Activated naive CD4-positive, alpha-beta T cell treated with anti-CD3 and anti-CD28 coated beads for 36 hours (primary cell): ENCODE results near the gene MEF2C. TPM values are rescaled to one million over a fixed set of nuclear protein-coding genes. Genes with fewer than 3 reads are reported as not detected.
A peak's percentile ranks its signal among the peaks of the same experiment; 100 is the strongest.

Experiments
- CTCF ChIA-PET: fragments of 350-600 bp; sonication (Branson Sonifier 250); formaldehyde crosslinking; loops from one replicate; lab custom pipeline; 2021; ENCODE audit warnings: antibody characterized with exemption; lab: Charles Lee
- DNase-seq: peaks from one replicate; pipeline ENCODE4 v3.0.0-alpha.2; 2020
- H3K27ac Mint-ChIP-seq: one replicate; pipeline ENCODE4 v1.8.0; 2021; ENCODE audit warnings: mild to moderate bottlenecking, mixed read lengths
- H3K27me3 Mint-ChIP-seq: one replicate; pipeline ENCODE4 v1.8.0; 2021; ENCODE audit warnings: low read depth, mixed read lengths
- H3K36me3 Mint-ChIP-seq: one replicate; pipeline ENCODE4 v1.8.0; 2021; ENCODE audit warnings: low read depth, mixed read lengths
- H3K4me1 Mint-ChIP-seq: one replicate; pipeline ENCODE4 v1.8.0; 2021; ENCODE audit warnings: low read depth, mixed read lengths
- H3K4me3 Mint-ChIP-seq: one replicate; pipeline ENCODE4 v1.8.0; 2021; ENCODE audit warnings: mild to moderate bottlenecking, moderate library complexity, mixed read lengths
- H3K9me3 Mint-ChIP-seq: one replicate; pipeline ENCODE4 v1.8.0; 2021; ENCODE audit warnings: mixed read lengths
- intact Hi-C: fragments of 100-400 bp; cut with micrococcal nuclease; formaldehyde crosslinking; loops from one replicate; pipeline ENCODE4 v1.15.1; 2023
- total RNA-seq, 2 experiments: library from RNA; stranded (reverse); gene quantifications; one replicate each; pipeline ENCODE4 v1.2.3, GENCODE V29; 2021

Gene MEF2C
- total RNA-seq, 2 experiments from 2014 or later = not detected

- DNase-seq = no peak
- intact Hi-C loops = loop anchor here (5.0 to 10.0 kb wide), 3 partner anchors 102 to 1573 kb away; partner anchors contain the start of genes CCNH and CETN3
- H3K9me3 Mint-ChIP-seq = no peaks in the 10 kb centered on the region
- H3K27ac Mint-ChIP-seq = no peak overlapping the region
- H3K27me3 Mint-ChIP-seq = peaks cover 18% of the 10 kb centered on the region
- peaks cover 20% of the 10 kb centered on the region for H3K4me1 Mint-ChIP-seq
- no peak overlapping the region for H3K4me3 Mint-ChIP-seq
- no peaks in the 10 kb centered on the region for H3K36me3 Mint-ChIP-seq
- CTCF ChIA-PET = interaction anchor here (1.9 kb wide), 1 partner anchor 106 kb away, joined by 8 read pairs; no protein-coding TSS in a partner anchor
Observed at GRCh38 chr5:88834131-88834462, 48.9 kb downstream of the MEF2C start.

- Mint-ChIP-seq H3K27ac (no peak overlapping the region), H3K36me3 (no peaks in the 10 kb centered on the region), H3K4me3 (no peak overlapping the region), H3K4me1 (peaks cover 23% of the 10 kb centered on the region), H3K27me3 (peaks cover 16% of the 10 kb centered on the region), H3K9me3 (no peaks in the 10 kb centered on the region)
- intact Hi-C loops = loop anchor here (1.0 to 10.0 kb wide), 4 partner anchors 12 to 1574 kb away; partner anchors contain the start of genes CCNH and CETN3
- DNase-seq = peak; percentile 78
- CTCF ChIA-PET = interaction anchor here (1.9 kb wide), 1 partner anchor 106 kb away, joined by 8 read pairs; no protein-coding TSS in a partner anchor
Observed at GRCh38 chr5:88833371-88834130, 49.4 kb downstream of the MEF2C start.

- intact Hi-C loops = loop anchor here (5.0 to 10.0 kb wide), 3 partner anchors 100 to 1575 kb away; partner anchors contain the start of genes CCNH and CETN3
- Mint-ChIP-seq H3K27ac (no peak overlapping the region), H3K4me3 (no peak overlapping the region), H3K36me3 (no peaks in the 10 kb centered on the region), H3K27me3 (peaks cover 14% of the 10 kb centered on the region), H3K9me3 (no peaks in the 10 kb centered on the region), H3K4me1 (peaks cover 40% of the 10 kb centered on the region)
- DNase-seq = no peak
- CTCF ChIA-PET = no interaction called here
Observed at GRCh38 chr5:88831816-88832215, 51.2 kb downstream of the MEF2C start.

GRCh38 chr5:88830567-88830966 is 52.4 kb downstream of the MEF2C start:
- Mint-ChIP-seq H3K4me1 (peaks cover 50% of the 10 kb centered on the region), H3K4me3 (no peak overlapping the region), H3K27ac (no peak overlapping the region), H3K36me3 (no peaks in the 10 kb centered on the region), H3K9me3 (no peaks in the 10 kb centered on the region), H3K27me3 (peaks cover 13% of the 10 kb centered on the region)
- no peak for DNase-seq
- intact Hi-C loops = loop anchor here (5.0 to 10.0 kb wide), 3 partner anchors 98 to 1577 kb away; partner anchors contain the start of genes CCNH and CETN3
- CTCF ChIA-PET = interaction anchor here (0.6 kb wide), 1 partner anchor 99 kb away, joined by 3 read pairs; no protein-coding TSS in a partner anchor

GRCh38 chr5:88829775-88830174 is 53.2 kb downstream of the MEF2C start:
- CTCF ChIA-PET = no interaction called here
- H3K9me3 Mint-ChIP-seq = no peaks in the 10 kb centered on the region
- no peaks in the 10 kb centered on the region for H3K36me3 Mint-ChIP-seq
- H3K4me3 Mint-ChIP-seq = no peak overlapping the region
- DNase-seq = no peak
- intact Hi-C loops = loop anchor here (2.0 to 10.0 kb wide), 5 partner anchors 97 to 1709 kb away; partner anchors contain the start of genes CCNH and CETN3
- H3K4me1 Mint-ChIP-seq = peaks cover 51% of the 10 kb centered on the region
- H3K27me3 Mint-ChIP-seq = peaks cover 17% of the 10 kb centered on the region
- H3K27ac Mint-ChIP-seq = no peak overlapping the region

GRCh38 chr5:88829054-88829453 is 53.9 kb downstream of the MEF2C start:
- Mint-ChIP-seq H3K9me3 (no peaks in the 10 kb centered on the region), H3K27ac (no peak overlapping the region), H3K4me1 (peaks cover 46% of the 10 kb centered on the region), H3K4me3 (no peak overlapping the region), H3K27me3 (peaks cover 13% of the 10 kb centered on the region), H3K36me3 (no peaks in the 10 kb centered on the region)
- CTCF ChIA-PET = interaction anchor here (0.6 kb wide), 2 partner anchors 13 to 22 kb away, joined by 3 read pairs; no protein-coding TSS in a partner anchor
- DNase-seq = peak; percentile 7
- intact Hi-C loops = loop anchor here (2.0 to 5.0 kb wide), 2 partner anchors 148 to 1708 kb away; no protein-coding TSS in a partner anchor

GRCh38 chr5:88827997-88828396 is 55.0 kb downstream of the MEF2C start:
- no peaks in the 10 kb centered on the region for H3K9me3 Mint-ChIP-seq
- H3K36me3 Mint-ChIP-seq = no peaks in the 10 kb centered on the region
- H3K4me3 Mint-ChIP-seq = no peak overlapping the region
- intact Hi-C loops = loop anchor here (1.0 to 5.0 kb wide), 5 partner anchors 17 to 1707 kb away; partner anchors contain the start of gene MEF2C
- DNase-seq = no peak
- H3K27ac Mint-ChIP-seq = no peak overlapping the region
- peaks cover 41% of the 10 kb centered on the region for H3K4me1 Mint-ChIP-seq
- CTCF ChIA-PET = no interaction called here
- H3K27me3 Mint-ChIP-seq = peaks cover 15% of the 10 kb centered on the region

- peaks cover 18% of the 10 kb centered on the region for H3K27me3 Mint-ChIP-seq
- peak; percentile 8 for DNase-seq
- no peak overlapping the region for H3K4me3 Mint-ChIP-seq
- H3K4me1 Mint-ChIP-seq = peaks cover 39% of the 10 kb centered on the region
- H3K9me3 Mint-ChIP-seq = no peaks in the 10 kb centered on the region
- no peaks in the 10 kb centered on the region for H3K36me3 Mint-ChIP-seq
- CTCF ChIA-PET = interaction anchor here (0.7 kb wide), 1 partner anchor 1796 kb away, joined by 4 read pairs; no protein-coding TSS in a partner anchor
- H3K27ac Mint-ChIP-seq = no peak overlapping the region
- intact Hi-C loops = loop anchor here (1.0 to 5.0 kb wide), 3 partner anchors 18 to 150 kb away; partner anchors contain the start of gene MEF2C
Observed at GRCh38 chr5:88826646-88827585, 56.1 kb downstream of the MEF2C start.

- Mint-ChIP-seq H3K27me3 (peaks cover 16% of the 10 kb centered on the region), H3K4me1 (peaks cover 39% of the 10 kb centered on the region), H3K9me3 (no peaks in the 10 kb centered on the region), H3K27ac (no peak overlapping the region), H3K4me3 (no peak overlapping the region), H3K36me3 (no peaks in the 10 kb centered on the region)
- DNase-seq = no peak
- intact Hi-C loops = loop anchor here (2.0 to 5.0 kb wide), 2 partner anchors 57 to 152 kb away; partner anchors contain the start of gene MEF2C
- CTCF ChIA-PET = no interaction called here
Observed at GRCh38 chr5:88825584-88826315, 57.2 kb downstream of the MEF2C start.

GRCh38 chr5:88824892-88825583 is 57.9 kb downstream of the MEF2C start:
- intact Hi-C loops = loop anchor here (5.0 kb wide), 1 partner anchor 152 kb away; no protein-coding TSS in a partner anchor
- CTCF ChIA-PET = no interaction called here
- no peaks in the 10 kb centered on the region for H3K9me3 Mint-ChIP-seq
- no peaks in the 10 kb centered on the region for H3K36me3 Mint-ChIP-seq
- H3K4me1 Mint-ChIP-seq = peaks cover 39% of the 10 kb centered on the region
- no peak overlapping the region for H3K27ac Mint-ChIP-seq
- peaks cover 16% of the 10 kb centered on the region for H3K27me3 Mint-ChIP-seq
- DNase-seq = no peak
- H3K4me3 Mint-ChIP-seq = no peak overlapping the region

GRCh38 chr5:88824141-88824540 is 58.8 kb downstream of the MEF2C start:
- intact Hi-C loops = no loop called here
- H3K9me3 Mint-ChIP-seq = no peaks in the 10 kb centered on the region
- peaks cover 16% of the 10 kb centered on the region for H3K27me3 Mint-ChIP-seq
- no peaks in the 10 kb centered on the region for H3K36me3 Mint-ChIP-seq
- peaks cover 32% of the 10 kb centered on the region for H3K4me1 Mint-ChIP-seq
- CTCF ChIA-PET = interaction anchor here (0.7 kb wide), 1 partner anchor 96 kb away, joined by 3 read pairs; no protein-coding TSS in a partner anchor
- no peak overlapping the region for H3K4me3 Mint-ChIP-seq
- no peak for DNase-seq
- no peak overlapping the region for H3K27ac Mint-ChIP-seq
